Activated CD8-positive, alpha-beta T cell treated with anti-CD3 and anti-CD28 coated beads for 36 hours (primary cell): ENCODE measurements around the gene TXK. TPM values are rescaled to one million over a fixed set of nuclear protein-coding genes. Genes with fewer than 3 reads are reported as not detected.

Source experiments
- ATAC-seq: fragments of 200-7000 bp; cut with Tn5 transposase; one replicate; pipeline ENCODE4 v1.10.0; 2021; ENCODE audit warnings: mild to moderate bottlenecking, moderate library complexity
- CTCF ChIA-PET: fragments of 350-600 bp; sonication (Branson Sonifier 250); formaldehyde crosslinking; loops from one replicate; lab custom pipeline; 2021; ENCODE audit warnings: antibody characterized with exemption; lab: Charles Lee
- POLR2A ChIA-PET: fragments of 350-600 bp; sonication (Branson Sonifier 250); formaldehyde crosslinking; loops from one replicate; lab custom pipeline; 2021; ENCODE audit warnings: antibody characterized with exemption; lab: Charles Lee
- DNase-seq: peaks from one replicate; pipeline ENCODE4 v3.0.0-alpha.2; 2020
- H3K27ac Mint-ChIP-seq: one replicate; pipeline ENCODE4 v1.8.0; 2021; ENCODE audit warnings: mild to moderate bottlenecking, mixed read lengths
- H3K27me3 Mint-ChIP-seq: one replicate; pipeline ENCODE4 v1.8.0; 2021; ENCODE audit warnings: mixed read lengths
- H3K36me3 Mint-ChIP-seq: one replicate; pipeline ENCODE4 v1.8.0; 2021; ENCODE audit warnings: low read depth, mixed read lengths
- H3K4me1 Mint-ChIP-seq: one replicate; pipeline ENCODE4 v1.8.0; 2021; ENCODE audit warnings: low read depth, mixed read lengths
- H3K4me3 Mint-ChIP-seq: one replicate; pipeline ENCODE4 v1.8.0; 2021; ENCODE audit warnings: mild to moderate bottlenecking, moderate library complexity, mixed read lengths
- H3K9me3 Mint-ChIP-seq: one replicate; pipeline ENCODE4 v1.8.0; 2021; ENCODE audit warnings: mixed read lengths
- intact Hi-C: fragments of 100-400 bp; cut with micrococcal nuclease; formaldehyde crosslinking; loops from one replicate; pipeline ENCODE4 v1.10.0; 2022
- total RNA-seq, 2 experiments: library from RNA; stranded (reverse); gene quantifications; one replicate each; pipeline ENCODE4 v1.2.3, GENCODE V29; 2021
- TF ChIP-seq, protein P1 (sequence below): fragments of 200-600 bp; IDR thresholded peaks from one replicate; pipeline ENCODE4 v1.8.0; 2022; ENCODE audit warnings: antibody characterized with exemption, mild to moderate bottlenecking

The TXK gene
- total RNA-seq, 2 experiments from 2014 or later, result 20.6 to 23.5 TPM

DNA sequence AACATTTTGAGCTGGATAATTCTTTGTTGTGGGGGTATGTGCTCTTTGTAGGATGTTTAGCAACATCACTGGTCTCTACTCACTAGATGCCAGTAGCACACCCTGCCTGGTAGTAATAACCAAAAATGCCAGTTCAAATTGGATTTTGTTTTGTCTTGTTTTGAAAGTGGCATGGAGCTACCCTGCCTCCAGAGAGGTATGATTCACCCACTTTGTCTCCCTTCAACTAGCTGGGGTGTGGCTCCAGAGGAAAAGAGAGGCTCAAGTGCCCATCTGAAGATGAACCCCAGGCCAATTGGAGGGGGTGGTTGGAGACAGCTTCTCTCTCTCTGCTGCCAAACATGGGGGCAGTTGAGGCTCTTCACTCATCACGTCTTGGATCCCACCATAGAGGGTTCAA lies 83.0 kb downstream of the TXK start:
- H3K4me1 Mint-ChIP-seq, result peaks cover 26% of the 10 kb centered on the region
- intact Hi-C loops, result no loop called here
- H3K36me3 Mint-ChIP-seq, result no peaks in the 10 kb centered on the region
- H3K27me3 Mint-ChIP-seq, result peaks cover 9% of the 10 kb centered on the region
- POLR2A ChIA-PET, result interaction anchor here (0.9 to 2.0 kb wide), 3 partner anchors 8 to 15 kb away, joined by 3 to 8 read pairs (median 4); no protein-coding TSS in a partner anchor
- no peak overlapping the region for H3K4me3 Mint-ChIP-seq
- TF ChIP-seq, protein P1, sequence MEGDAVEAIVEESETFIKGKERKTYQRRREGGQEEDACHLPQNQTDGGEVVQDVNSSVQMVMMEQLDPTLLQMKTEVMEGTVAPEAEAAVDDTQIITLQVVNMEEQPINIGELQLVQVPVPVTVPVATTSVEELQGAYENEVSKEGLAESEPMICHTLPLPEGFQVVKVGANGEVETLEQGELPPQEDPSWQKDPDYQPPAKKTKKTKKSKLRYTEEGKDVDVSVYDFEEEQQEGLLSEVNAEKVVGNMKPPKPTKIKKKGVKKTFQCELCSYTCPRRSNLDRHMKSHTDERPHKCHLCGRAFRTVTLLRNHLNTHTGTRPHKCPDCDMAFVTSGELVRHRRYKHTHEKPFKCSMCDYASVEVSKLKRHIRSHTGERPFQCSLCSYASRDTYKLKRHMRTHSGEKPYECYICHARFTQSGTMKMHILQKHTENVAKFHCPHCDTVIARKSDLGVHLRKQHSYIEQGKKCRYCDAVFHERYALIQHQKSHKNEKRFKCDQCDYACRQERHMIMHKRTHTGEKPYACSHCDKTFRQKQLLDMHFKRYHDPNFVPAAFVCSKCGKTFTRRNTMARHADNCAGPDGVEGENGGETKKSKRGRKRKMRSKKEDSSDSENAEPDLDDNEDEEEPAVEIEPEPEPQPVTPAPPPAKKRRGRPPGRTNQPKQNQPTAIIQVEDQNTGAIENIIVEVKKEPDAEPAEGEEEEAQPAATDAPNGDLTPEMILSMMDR, result no peak
- H3K27ac Mint-ChIP-seq, result no peak overlapping the region
- no peaks in the 10 kb centered on the region for H3K9me3 Mint-ChIP-seq
- ATAC-seq, result no peak
- DNase-seq, result no peak
- CTCF ChIA-PET, result interaction anchor here (0.7 to 5.7 kb wide), 4 partner anchors 16 to 58 kb away, joined by 4 to 86 read pairs (median 6); no protein-coding TSS in a partner anchor

DNA sequence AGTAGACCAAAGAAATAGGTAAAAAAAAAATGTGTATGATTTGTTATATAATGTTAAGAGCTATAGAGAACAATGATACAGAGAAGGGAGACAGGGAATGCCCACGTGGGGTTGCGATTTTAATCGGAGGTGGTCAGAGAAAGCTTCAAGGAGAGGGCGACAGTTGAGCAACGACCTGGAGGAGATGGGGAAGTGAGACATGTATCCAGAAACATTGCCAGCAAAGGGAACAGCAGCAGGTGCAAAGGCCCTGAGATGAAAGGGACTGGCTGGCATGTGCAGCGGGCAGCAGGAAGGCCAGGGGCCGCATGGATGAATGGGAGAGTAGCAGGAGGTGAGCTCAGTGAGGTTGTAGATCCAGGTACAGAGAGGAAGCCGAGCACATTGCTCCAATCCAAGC lies 84.6 kb downstream of the TXK start:
- DNase-seq (no peak), ATAC-seq (no peak)
- H3K4me1 Mint-ChIP-seq, result peaks cover 41% of the 10 kb centered on the region
- TF ChIP-seq, protein P1, result no peak
- H3K27ac Mint-ChIP-seq, result no peak overlapping the region
- no peaks in the 10 kb centered on the region for H3K9me3 Mint-ChIP-seq
- peaks cover 11% of the 10 kb centered on the region for H3K27me3 Mint-ChIP-seq
- ChIA-PET CTCF (interaction anchor here (1.2 to 5.7 kb wide), 4 partner anchors 14 to 38 kb away, joined by 4 to 86 read pairs (median 22); no protein-coding TSS in a partner anchor), POLR2A (interaction anchor here (1.2 to 2.0 kb wide), 2 partner anchors 15 to 25 kb away, joined by 4 to 8 read pairs; no protein-coding TSS in a partner anchor)
- H3K4me3 Mint-ChIP-seq, result no peak overlapping the region
- intact Hi-C loops, result no loop called here
- H3K36me3 Mint-ChIP-seq, result no peaks in the 10 kb centered on the region

DNA sequence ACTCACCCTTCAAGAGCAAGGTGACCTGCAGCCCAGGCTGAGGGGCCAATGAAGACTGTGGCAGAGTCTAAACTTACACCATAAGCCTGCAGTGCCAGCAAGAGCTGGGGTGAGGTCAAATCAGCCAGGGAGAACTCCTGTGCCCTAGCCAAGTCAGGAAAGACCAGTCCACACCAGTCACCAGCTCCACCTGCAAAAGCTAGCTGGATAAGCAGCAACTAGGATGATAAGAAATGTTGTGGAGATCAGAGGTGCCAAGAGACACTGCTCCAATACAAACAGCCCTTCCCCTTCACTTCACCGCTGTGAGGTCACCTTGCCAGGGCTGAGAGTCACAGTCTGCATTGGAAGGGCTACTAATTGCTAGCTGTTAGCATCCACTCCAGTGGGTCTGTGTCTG lies 86.2 kb downstream of the TXK start:
- intact Hi-C loops, result loop anchor here (1.0 to 2.0 kb wide), 3 partner anchors 12 to 17 kb away; no protein-coding TSS in a partner anchor
- peaks cover 55% of the 10 kb centered on the region for H3K4me1 Mint-ChIP-seq
- TF ChIP-seq, protein P1, result no peak
- no peak for ATAC-seq
- no peak overlapping the region for H3K4me3 Mint-ChIP-seq
- H3K36me3 Mint-ChIP-seq, result no peaks in the 10 kb centered on the region
- peaks cover 11% of the 10 kb centered on the region for H3K27me3 Mint-ChIP-seq
- no peak overlapping the region for H3K27ac Mint-ChIP-seq
- ChIA-PET POLR2A (interaction anchor here (0.8 to 2.1 kb wide), 4 partner anchors 12 to 87 kb away, joined by 3 to 19 read pairs (median 4); no protein-coding TSS in a partner anchor), CTCF (interaction anchor here (1.2 to 5.7 kb wide), 9 partner anchors 13 to 380 kb away, joined by 3 to 86 read pairs (median 5); no protein-coding TSS in a partner anchor)
- DNase-seq, result no peak
- no peaks in the 10 kb centered on the region for H3K9me3 Mint-ChIP-seq

DNA sequence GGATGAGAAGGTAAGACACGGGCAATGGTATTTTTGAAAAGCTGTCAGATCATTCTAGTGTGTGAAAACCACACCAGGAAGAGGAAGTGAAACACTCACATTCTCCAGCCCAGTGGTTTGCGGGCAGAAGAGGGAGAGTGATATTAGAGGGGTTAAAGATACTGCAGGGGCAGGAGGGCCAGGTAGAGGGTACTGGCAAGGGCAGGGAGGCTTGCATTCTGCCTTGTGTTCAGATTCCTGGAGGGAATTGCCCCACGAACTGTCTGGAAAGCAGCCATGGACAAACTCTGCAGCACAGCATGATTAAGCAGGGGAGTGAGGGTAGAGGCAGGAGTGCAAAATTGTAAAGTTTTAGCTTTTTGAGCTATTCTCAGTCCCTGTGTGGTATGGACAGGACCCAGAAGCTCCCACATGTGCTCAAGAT lies 86.6 kb downstream of the TXK start:
- peak overlapping the region; percentile 40 for H3K4me3 Mint-ChIP-seq
- ATAC-seq (peak; percentile 85), DNase-seq (peak; percentile 97)
- peak overlapping the region; percentile 26 for H3K27ac Mint-ChIP-seq
- peaks cover 60% of the 10 kb centered on the region for H3K4me1 Mint-ChIP-seq
- TF ChIP-seq, protein P1, result no peak
- H3K9me3 Mint-ChIP-seq, result no peaks in the 10 kb centered on the region
- CTCF ChIA-PET, result interaction anchor here (1.0 to 5.7 kb wide), 10 partner anchors 12 to 379 kb away, joined by 3 to 86 read pairs (median 4); no protein-coding TSS in a partner anchor
- no peaks in the 10 kb centered on the region for H3K36me3 Mint-ChIP-seq
- intact Hi-C loops, result loop anchor here (1.0 to 2.0 kb wide), 3 partner anchors 11 to 17 kb away; no protein-coding TSS in a partner anchor
- H3K27me3 Mint-ChIP-seq, result peaks cover 11% of the 10 kb centered on the region
- POLR2A ChIA-PET, result interaction anchor here (0.8 to 2.1 kb wide), 3 partner anchors 11 to 17 kb away, joined by 3 to 19 read pairs (median 5); no protein-coding TSS in a partner anchor

DNA sequence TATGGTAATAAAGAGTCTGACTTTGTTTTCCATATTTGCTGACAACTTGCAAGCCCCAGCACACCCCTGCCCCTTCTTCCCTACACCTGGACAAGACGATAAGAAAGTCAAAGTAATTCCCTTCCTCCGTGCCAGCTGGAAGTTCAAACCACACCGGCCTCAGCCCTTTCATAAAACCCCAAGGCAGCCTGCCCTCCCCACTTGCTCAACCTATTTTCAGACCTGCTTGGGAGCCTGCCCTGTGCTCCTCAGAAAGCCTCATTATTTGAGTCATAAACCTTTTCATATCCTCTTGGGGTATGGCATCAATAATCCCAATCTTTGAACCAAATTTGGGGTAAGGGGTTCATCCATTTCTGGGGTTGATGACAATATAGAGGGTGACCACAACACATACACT lies 88.0 kb downstream of the TXK start:
- Mint-ChIP-seq H3K9me3 (no peaks in the 10 kb centered on the region), H3K4me1 (peaks cover 70% of the 10 kb centered on the region), H3K27me3 (peaks cover 14% of the 10 kb centered on the region), H3K4me3 (no peak overlapping the region), H3K27ac (peak overlapping the region; percentile 2), H3K36me3 (no peaks in the 10 kb centered on the region)
- ATAC-seq (peak; percentile 21), DNase-seq (peak; percentile 29)
- CTCF ChIA-PET, result interaction anchor here (1.0 to 5.7 kb wide), 5 partner anchors 9 to 96 kb away, joined by 3 to 86 read pairs (median 10); no protein-coding TSS in a partner anchor
- intact Hi-C loops, result loop anchor here (2.0 kb wide), 2 partner anchors 13 to 19 kb away; no protein-coding TSS in a partner anchor
- POLR2A ChIA-PET, result interaction anchor here (1.0 to 2.1 kb wide), 3 partner anchors 10 to 57 kb away, joined by 3 to 19 read pairs (median 4); no protein-coding TSS in a partner anchor
- TF ChIP-seq, protein P1, result no peak
